Esophagus squamous epithelium (tissue), 4 donors: ENCODE results near the gene USP10.

Source experiments
- POLR2A ChIP-seq, 4 donors: fragments of 450-650 bp; IDR thresholded peaks; one replicate each; pipeline ENCODE4 v1.6.1; 2017; ENCODE audit warnings: antibody characterized with exemption in 4 of 4, mild to moderate bottlenecking in 4 of 4, moderate library complexity in 3 of 4
- TF ChIP-seq, protein P1 (sequence below), 6 experiments: fragments of 450-650 bp in 4 of 6; fragments of 200-600 bp in 2 of 6; sonication (generic) in 2 of 6; IDR thresholded peaks; one replicate each; pipeline ENCODE4 v1.5.1; 2016 to 2019; ENCODE audit warnings: antibody characterized with exemption in 6 of 6, mild to moderate bottlenecking in 4 of 6, moderate library complexity in 4 of 6

DNA sequence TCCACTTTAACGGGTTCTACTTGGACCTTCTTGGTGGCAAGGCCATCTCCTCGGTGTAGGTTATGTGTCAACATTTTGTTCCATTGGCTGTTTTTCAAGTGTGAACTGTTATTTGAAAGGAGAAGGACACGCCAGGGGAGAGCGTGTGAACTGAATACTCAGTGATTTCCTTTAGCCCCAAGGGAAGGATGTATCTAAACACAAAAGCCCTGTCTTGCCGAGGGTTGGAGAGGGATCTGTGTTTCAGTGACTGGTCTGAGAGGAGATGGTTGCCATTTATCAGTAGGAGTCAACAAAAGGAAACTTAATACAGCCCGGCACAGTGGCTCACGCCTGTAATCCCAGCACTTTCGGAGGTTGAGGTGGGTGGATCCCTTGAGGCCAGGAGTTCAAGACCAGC is 50.0 kb downstream of the USP10 start:
- TF ChIP-seq, protein P1, sequence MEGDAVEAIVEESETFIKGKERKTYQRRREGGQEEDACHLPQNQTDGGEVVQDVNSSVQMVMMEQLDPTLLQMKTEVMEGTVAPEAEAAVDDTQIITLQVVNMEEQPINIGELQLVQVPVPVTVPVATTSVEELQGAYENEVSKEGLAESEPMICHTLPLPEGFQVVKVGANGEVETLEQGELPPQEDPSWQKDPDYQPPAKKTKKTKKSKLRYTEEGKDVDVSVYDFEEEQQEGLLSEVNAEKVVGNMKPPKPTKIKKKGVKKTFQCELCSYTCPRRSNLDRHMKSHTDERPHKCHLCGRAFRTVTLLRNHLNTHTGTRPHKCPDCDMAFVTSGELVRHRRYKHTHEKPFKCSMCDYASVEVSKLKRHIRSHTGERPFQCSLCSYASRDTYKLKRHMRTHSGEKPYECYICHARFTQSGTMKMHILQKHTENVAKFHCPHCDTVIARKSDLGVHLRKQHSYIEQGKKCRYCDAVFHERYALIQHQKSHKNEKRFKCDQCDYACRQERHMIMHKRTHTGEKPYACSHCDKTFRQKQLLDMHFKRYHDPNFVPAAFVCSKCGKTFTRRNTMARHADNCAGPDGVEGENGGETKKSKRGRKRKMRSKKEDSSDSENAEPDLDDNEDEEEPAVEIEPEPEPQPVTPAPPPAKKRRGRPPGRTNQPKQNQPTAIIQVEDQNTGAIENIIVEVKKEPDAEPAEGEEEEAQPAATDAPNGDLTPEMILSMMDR (IDR thresholded peaks at IDR 0.05) = no peak
- no peak for TF ChIP-seq POLR2A (IDR thresholded peaks at IDR 0.05)
